Body of pancreas (tissue), 4 donors: Measurements from ENCODE around the gene PRKG1. TPM values are rescaled to one million over a fixed set of nuclear protein-coding genes. Genes with fewer than 3 reads are reported as not detected.

ENCODE experiments used
- ATAC-seq: fragments of 150-250 bp; one replicate; pipeline ENCODE4 v1.9.1; 2016
- DNase-seq, 4 donors: peaks; one replicate each; pipeline ENCODE4 v3.0.0-alpha.2; 2019
- H3K27ac ChIP-seq, 4 donors: fragments of 200-600 bp; sonication (generic); 1 replicate in 3 of 4; 2 replicates in 1 of 4; pipeline versions ENCODE4 v1.5.1 to v1.6.1; 2016 to 2019; ENCODE audit warnings: mild to moderate bottlenecking in 1 of 4, mixed read lengths in 1 of 4, moderate library complexity in 1 of 4
- H3K27me3 ChIP-seq, 2 donors: fragments of 200-600 bp; sonication (generic); one replicate each; pipeline ENCODE4 v1.6.0; 2016; ENCODE audit warnings: mild to moderate bottlenecking in 1 of 2
- H3K36me3 ChIP-seq, 2 donors: fragments of 200-600 bp; sonication (generic); replicated peaks in 1 of 2; 2 replicates each; pipeline ENCODE4 v1.5.1; 2016; ENCODE audit warnings: low read depth in 2 of 2; ENCODE audit not compliant: insufficient read depth in 1 of 2
- H3K4me1 ChIP-seq: fragments of 200-600 bp; sonication (generic); one replicate; pipeline ENCODE4 v1.6.0; 2016
- H3K4me3 ChIP-seq, 2 donors: fragments of 200-600 bp; sonication (generic); 1 replicate in 1 of 2; 2 replicates in 1 of 2; pipeline ENCODE4 v1.5.1; 2016 to 2019
- H3K9me3 ChIP-seq, 3 donors: fragments of 200-600 bp; sonication (generic); 1 replicate in 2 of 3; 2 replicates in 1 of 3; pipeline ENCODE4 v1.5.1; 2016
- POLR2A ChIP-seq, 3 donors: fragments of 450-650 bp; IDR thresholded peaks; one replicate each; pipeline ENCODE4 v1.6.1; 2016; ENCODE audit warnings: antibody characterized with exemption in 3 of 3, mild to moderate bottlenecking in 2 of 3
- WGBS, 2 donors: methylation state at CpG; one replicate each; pipeline ENCODE4 v1.1.5; 2017; 5-methylcytosine and 5-hydroxymethylcytosine counted together
- intact Hi-C: fragments of 100-400 bp; cut with DNase I; formaldehyde crosslinking; loops from one replicate; pipeline ENCODE4 v1.15.1; 2023
- total RNA-seq, 2 donors: library from RNA; depleted of rRNA; stranded (reverse); fragments of >200 nt; gene quantifications; one replicate each; pipeline ENCODE4 v1.1.0, GENCODE V29; 2016
- TF ChIP-seq, protein P1 (sequence below), 7 experiments: fragments of 450-650 bp in 4 of 7; fragments of 200-600 bp in 3 of 7; sonication (generic) in 3 of 7; IDR thresholded peaks; one replicate each; pipeline ENCODE4 v1.5.1; 2016 to 2019; ENCODE audit warnings: antibody characterized with exemption in 7 of 7

Gene PRKG1
- total RNA-seq, 2 donors from 2014 or later, result 14.2 to 18.9 TPM

DNA sequence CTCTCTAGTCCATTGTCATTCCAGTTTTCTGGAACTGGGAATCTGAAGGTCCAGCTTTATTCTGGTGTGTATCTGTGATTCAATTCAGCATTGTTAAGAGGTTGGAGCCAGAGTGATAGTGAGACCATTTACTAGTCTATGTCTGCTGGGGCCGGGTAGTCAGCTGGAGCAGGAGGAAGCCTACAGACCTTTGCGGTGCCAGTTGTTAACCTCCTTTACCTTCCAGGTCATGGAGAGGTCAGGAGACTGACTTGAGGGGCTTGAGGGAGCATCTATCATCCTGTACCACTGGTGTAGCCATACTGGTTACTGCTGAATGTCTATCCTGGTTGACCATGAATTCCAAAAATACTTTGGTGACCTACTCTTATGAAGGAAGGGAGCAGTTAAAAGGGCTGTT lies 634.3 kb downstream of the PRKG1 start:
- H3K9me3 ChIP-seq, result no peaks in the 10 kb centered on the region
- no peak for ATAC-seq

DNA sequence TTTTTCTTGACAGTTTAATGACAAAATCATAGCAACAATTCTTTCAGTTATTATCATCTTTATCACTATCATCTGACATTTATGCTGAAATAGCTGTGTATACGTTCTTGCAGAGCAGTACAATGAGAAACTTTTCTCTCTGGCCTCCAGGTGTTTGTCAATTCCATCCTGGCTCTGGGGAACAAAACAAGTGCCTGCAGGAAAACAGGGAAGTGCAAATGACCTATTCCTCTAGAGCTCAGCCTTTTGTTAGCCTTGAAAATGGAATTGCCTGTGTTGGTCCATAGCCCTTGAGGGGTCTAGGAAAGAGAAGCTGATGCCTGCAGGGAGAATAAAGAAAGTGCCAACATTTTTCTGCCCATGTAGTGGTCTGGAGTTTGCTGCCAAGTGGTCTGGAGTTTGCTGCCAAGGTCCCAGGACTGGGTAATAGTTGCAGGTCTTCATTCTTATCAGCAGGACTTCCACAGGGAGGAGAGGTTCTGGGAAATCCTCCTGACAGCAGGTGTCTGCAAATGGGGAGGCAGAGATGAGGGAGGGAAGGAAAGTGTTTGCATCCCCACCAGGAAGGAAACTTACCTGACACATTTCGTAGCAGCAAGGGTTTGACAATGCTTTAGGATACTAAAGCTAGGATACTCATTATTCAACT lies 635.2 kb downstream of the PRKG1 start:
- intact Hi-C loops, result no loop called here
- WGBS, 2 donors, result 80 to 86% methylated on average over 2 of the region's 2 CpGs
- no peaks in the 10 kb centered on the region for H3K36me3 ChIP-seq

More for the DNA sequence above, 634.3 kb downstream of the PRKG1 start:
- intact Hi-C loops, result no loop called here
- Histone ChIP-seq H3K4me3 (no peak overlapping the region), H3K27ac (no peak overlapping the region), H3K4me1 (peaks cover 12% of the 10 kb centered on the region), H3K27me3 (no peaks in the 10 kb centered on the region), H3K36me3 (no peaks in the 10 kb centered on the region)
- WGBS, 2 donors, result 77 to 88% methylated on average over 2 of the region's 2 CpGs
- no peak for TF ChIP-seq POLR2A (IDR thresholded peaks at IDR 0.05)
- TF ChIP-seq, protein P1, sequence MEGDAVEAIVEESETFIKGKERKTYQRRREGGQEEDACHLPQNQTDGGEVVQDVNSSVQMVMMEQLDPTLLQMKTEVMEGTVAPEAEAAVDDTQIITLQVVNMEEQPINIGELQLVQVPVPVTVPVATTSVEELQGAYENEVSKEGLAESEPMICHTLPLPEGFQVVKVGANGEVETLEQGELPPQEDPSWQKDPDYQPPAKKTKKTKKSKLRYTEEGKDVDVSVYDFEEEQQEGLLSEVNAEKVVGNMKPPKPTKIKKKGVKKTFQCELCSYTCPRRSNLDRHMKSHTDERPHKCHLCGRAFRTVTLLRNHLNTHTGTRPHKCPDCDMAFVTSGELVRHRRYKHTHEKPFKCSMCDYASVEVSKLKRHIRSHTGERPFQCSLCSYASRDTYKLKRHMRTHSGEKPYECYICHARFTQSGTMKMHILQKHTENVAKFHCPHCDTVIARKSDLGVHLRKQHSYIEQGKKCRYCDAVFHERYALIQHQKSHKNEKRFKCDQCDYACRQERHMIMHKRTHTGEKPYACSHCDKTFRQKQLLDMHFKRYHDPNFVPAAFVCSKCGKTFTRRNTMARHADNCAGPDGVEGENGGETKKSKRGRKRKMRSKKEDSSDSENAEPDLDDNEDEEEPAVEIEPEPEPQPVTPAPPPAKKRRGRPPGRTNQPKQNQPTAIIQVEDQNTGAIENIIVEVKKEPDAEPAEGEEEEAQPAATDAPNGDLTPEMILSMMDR (IDR thresholded peaks at IDR 0.05), result no peak
- no peak for DNase-seq

DNA sequence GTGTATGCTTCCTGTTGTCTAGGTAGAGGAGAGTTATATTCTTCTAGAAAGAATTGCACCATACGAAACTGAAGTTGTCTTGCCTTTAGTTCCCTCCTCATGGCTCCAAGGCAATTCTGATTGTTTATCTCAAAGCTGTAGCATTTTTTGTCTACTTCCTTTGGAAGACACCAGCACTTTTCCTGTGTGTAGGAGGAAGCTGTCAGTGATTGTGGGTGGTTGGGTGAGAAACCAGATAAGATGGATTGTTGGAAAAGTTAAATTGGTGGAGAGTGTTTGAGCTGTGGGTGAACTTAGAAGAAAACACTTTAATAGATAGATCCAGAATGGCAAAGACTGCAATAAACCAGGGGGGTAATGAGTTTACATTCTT lies 637.2 kb downstream of the PRKG1 start:
- WGBS, 2 donors, result 64 to 67% methylated on average over 1 of the region's 1 CpG
- H3K36me3 ChIP-seq, result no peaks in the 10 kb centered on the region
- H3K4me1 ChIP-seq, result peaks cover 3% of the 10 kb centered on the region
- no peak overlapping the region for H3K4me3 ChIP-seq
- DNase-seq (no peak), ATAC-seq (no peak)
- H3K27ac ChIP-seq, result no peak overlapping the region
- H3K9me3 ChIP-seq, result no peaks in the 10 kb centered on the region
- intact Hi-C loops, result no loop called here
- no peaks in the 10 kb centered on the region for H3K27me3 ChIP-seq
- TF ChIP-seq, protein P1 (IDR thresholded peaks at IDR 0.05), result no peak
- no peak for TF ChIP-seq POLR2A (IDR thresholded peaks at IDR 0.05)

More for the DNA sequence above, 635.2 kb downstream of the PRKG1 start:
- H3K27me3 ChIP-seq, result no peaks in the 10 kb centered on the region
- H3K27ac ChIP-seq, result no peak overlapping the region
- H3K4me1 ChIP-seq, result peaks cover 12% of the 10 kb centered on the region
- H3K4me3 ChIP-seq, result no peak overlapping the region
- TF ChIP-seq, protein P1 (IDR thresholded peaks at IDR 0.05), result no peak
- TF ChIP-seq POLR2A (IDR thresholded peaks at IDR 0.05), result no peak
- ATAC-seq (no peak), DNase-seq (no peak)
- no peaks in the 10 kb centered on the region for H3K9me3 ChIP-seq

DNA sequence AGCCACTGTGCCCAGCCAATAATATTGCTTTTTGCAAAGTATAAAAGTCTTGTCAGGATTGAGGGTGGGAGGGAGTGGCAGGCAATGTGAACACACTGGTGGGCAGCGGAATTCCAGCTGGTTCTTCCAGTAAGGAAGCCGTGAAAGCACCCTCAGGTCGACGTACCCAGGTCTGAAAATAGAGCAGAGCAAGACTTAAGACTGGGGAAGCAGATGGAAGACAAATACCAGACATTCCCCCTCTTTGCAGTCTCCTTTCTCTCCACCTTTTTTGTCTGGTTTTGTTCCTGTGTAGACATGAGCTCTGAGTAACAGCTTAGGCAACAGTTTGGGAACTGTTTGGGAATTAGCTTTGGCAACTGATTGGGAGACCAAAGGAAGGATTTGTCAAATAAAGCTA lies 642.7 kb downstream of the PRKG1 start:
- DNase-seq (no peak), ATAC-seq (no peak)
- H3K27ac ChIP-seq, result no peak overlapping the region
- H3K4me3 ChIP-seq, result no peak overlapping the region
- TF ChIP-seq POLR2A (IDR thresholded peaks at IDR 0.05), result no peak
- TF ChIP-seq, protein P1 (IDR thresholded peaks at IDR 0.05), result no peak
- intact Hi-C loops, result no loop called here
- H3K4me1 ChIP-seq, result no peaks in the 10 kb centered on the region
- 78 to 90% methylated on average over 4 of the region's 4 CpGs for WGBS, 2 donors
- H3K27me3 ChIP-seq, result no peaks in the 10 kb centered on the region
- H3K36me3 ChIP-seq, result no peaks in the 10 kb centered on the region
- H3K9me3 ChIP-seq, result no peaks in the 10 kb centered on the region

DNA sequence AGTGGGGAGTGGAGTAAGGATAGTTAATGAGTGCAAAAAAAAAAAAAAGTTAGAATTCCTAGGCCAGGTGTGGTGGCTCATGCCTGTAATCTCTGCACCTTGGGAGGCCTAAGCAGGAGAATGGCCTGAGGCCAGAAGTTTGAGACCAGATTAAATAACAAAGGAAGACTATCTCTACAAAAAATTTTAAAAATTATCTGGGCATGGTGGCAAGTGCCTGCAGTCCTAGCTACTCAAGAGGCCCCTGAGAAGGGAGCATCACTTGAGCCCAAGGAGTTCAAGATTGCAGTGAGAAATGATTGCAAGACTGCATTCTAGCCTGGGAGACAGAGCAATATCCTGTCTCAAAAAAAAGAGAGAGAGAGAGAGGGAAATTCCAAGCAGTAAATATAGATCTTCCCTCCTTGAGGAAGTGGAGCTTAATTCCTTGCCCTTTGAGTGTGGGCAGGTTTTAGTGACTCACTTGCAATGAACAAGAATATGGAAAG lies 644.6 kb downstream of the PRKG1 start:
- DNase-seq, result no peak

More for the DNA sequence above, 644.6 kb downstream of the PRKG1 start:
- TF ChIP-seq POLR2A (IDR thresholded peaks at IDR 0.05), result no peak
- TF ChIP-seq, protein P1 (IDR thresholded peaks at IDR 0.05), result no peak
- Histone ChIP-seq H3K36me3 (no peaks in the 10 kb centered on the region), H3K4me1 (peaks cover 3% of the 10 kb centered on the region), H3K9me3 (no peaks in the 10 kb centered on the region), H3K4me3 (no peak overlapping the region), H3K27me3 (no peaks in the 10 kb centered on the region), H3K27ac (no peak overlapping the region)
- ATAC-seq, result no peak
- intact Hi-C loops, result no loop called here
